SH-SY5Y (cell line): ENCODE data around the gene RGS3.

Experiments used
- GATA2 ChIP-seq: IDR thresholded peaks from 2 replicates; pipeline ENCODE4 v1.6.1; 2011; ENCODE audit warnings: mild to moderate bottlenecking, low read depth, low read length
- GATA3 ChIP-seq: IDR thresholded peaks from 2 replicates; pipeline ENCODE4 v1.6.1; 2011; ENCODE audit warnings: low read depth, mild to moderate bottlenecking, low read length, moderate library complexity

The RGS3 gene

DNA sequence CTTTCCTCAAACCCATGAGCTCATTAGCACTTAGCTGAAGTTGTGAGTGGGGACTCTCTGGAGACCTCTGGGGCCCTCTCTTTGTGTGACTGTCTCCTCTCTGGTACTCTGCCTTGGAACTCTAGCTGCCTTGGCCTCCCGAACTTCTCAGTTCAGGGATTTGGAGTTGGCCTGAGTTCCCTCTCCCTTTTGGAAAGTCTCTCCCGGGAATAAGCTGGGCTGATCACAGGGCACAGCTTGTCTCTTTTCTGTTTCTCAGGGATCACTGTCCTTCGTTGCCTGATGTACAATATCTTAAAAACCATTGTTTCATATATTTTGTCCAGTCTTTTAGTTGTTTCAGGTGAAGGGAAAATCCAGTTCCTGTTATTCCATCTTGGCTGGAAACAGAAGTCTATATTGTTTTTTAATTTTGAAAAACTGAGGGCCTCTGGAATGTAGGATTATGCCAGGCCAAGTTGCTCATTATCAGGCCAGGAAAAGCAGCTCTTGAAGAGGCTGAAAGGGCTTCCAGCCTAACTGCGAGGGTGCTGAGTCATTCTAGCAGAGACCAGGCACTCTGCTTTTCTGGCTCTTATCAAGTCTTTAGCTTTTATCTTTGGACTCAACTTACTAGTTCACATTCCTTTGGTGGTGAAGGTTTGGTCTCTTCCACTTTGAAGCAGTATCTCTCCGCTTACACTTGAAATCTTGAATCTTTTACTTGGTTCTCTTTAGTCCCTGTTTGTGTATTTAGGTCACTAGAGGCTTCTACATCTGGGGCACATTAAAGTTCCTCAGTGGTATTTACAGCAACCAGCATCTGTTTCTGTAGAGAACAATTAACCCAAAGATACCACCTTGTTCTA lies 8.4 kb upstream of the RGS3 start:
- TF ChIP-seq GATA2 (no peak), GATA3 (no peak)

DNA sequence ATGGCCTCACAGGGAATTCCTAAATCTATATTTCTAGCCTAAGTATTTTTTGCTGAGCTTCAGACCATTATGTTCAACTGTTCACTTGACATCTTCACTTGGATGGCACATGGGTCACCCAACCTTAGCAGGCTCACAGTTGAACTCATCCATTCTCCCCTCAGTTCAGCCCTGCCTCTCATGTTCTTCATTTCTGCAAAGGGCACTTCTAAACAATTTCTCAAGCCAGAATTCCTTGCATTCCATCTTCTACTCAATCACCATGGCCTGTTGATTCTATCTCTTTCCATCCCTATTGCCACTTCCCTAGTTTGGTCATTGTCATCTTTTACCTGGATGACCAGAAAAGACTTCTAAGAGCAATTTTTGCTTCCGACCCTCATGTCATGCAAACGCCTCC lies 7.3 kb upstream of the RGS3 start:
- TF ChIP-seq GATA2: no peak
- no peak for TF ChIP-seq GATA3

DNA sequence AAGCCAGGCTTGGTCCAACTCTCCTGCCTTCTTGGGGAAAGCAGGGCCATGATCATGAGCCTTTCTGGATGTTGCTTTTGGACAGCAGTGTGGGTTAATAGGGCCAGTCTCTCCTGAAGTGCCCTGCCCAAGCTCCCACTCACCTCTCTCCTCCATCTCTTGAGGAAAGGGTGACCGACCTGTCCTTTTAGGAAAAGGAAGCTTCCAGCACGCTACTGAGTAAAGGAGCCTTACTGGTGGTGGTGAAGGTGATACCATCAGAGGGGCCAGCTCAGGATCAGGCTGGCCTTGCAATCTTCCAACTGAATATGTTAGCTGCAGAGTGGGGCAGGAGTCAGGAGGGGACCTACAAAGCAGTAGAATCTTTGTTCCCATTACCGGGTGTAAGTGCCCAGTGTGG lies 2.2 kb upstream of the RGS3 start:
- TF ChIP-seq GATA3 (no peak), GATA2 (no peak)

GRCh38 chr9:113461943-113462342 lies 1.6 kb upstream of the RGS3 start:
- TF ChIP-seq GATA2 (no peak), GATA3 (no peak)

DNA sequence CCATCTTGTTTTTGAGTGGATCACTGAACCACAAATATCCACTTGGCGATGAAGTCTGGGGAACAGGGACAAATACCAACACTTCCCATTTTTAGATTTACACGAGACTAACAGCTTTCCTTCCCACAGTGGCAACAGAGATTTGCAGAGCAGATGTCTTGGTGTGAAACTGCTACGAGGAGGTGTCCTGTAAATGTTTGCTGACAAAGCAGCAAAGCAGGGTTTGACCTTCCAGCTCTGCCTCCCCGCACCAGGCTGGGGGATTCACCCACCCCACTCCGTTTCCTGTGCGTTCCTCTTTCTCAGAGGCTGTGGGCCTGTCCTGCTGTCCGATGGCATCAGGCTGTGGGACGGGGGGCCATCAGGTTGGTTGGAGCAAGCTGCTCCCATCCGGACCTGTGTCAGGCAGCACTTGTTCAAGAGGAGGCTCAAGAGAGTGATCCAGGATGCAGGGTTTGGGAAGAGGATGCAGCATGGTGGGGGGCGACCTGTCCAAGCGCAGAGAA lies 693 bp upstream of the RGS3 start:
- TF ChIP-seq GATA2 (no peak), GATA3 (no peak)

GRCh38 chr9:113464286-113464660 lies 746 bp downstream of the RGS3 start:
- TF ChIP-seq GATA3: no peak
- TF ChIP-seq GATA2: no peak

GRCh38 chr9:113465599-113466140 lies 2.1 kb downstream of the RGS3 start:
- TF ChIP-seq GATA2: peak; percentile 89
- TF ChIP-seq GATA3: peak; percentile 91

GRCh38 chr9:113467183-113467582 lies 3.7 kb downstream of the RGS3 start:
- TF ChIP-seq GATA3: no peak
- no peak for TF ChIP-seq GATA2

DNA sequence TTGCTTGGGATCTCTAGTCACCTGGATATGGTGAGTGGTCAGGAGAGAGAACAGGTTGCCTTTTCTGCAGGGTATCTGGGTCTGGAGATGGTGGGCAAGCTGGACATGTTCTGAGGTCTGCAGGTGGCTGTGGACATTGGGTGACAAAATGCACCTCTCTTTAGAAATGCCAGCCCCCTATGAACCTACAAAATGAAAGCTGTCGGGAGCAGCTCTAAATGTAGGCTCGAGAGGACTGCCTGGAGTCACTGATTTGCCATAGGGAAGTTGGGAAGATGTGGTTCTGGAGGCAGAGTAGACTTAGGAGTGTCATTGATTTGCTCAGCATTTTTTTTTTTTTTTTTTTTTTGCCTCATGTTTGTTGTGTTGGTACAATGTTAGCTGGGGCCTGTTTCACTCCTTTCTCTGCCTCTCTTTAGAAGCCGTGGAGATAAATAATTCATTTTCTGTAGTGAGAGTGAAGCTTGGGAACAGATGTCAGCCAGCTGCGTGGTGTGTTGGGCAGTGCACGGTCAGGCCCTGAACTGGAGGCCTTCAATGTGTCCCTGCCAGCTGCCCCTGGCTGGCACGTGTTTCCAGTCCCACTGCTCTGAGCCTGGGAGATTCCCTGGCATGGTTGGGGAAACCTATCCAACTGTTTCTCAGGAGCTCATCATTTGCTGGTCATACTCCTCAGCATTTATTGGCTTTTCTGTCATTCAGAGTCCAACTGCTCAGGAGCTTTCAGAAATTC lies 5.4 kb downstream of the RGS3 start:
- TF ChIP-seq GATA2: no peak
- TF ChIP-seq GATA3: no peak

GRCh38 chr9:113471143-113471542 lies 7.6 kb downstream of the RGS3 start:
- no peak for TF ChIP-seq GATA3
- TF ChIP-seq GATA2: no peak

GRCh38 chr9:113471566-113471965 lies 8.0 kb downstream of the RGS3 start:
- TF ChIP-seq GATA2 (no peak), GATA3 (no peak)

DNA sequence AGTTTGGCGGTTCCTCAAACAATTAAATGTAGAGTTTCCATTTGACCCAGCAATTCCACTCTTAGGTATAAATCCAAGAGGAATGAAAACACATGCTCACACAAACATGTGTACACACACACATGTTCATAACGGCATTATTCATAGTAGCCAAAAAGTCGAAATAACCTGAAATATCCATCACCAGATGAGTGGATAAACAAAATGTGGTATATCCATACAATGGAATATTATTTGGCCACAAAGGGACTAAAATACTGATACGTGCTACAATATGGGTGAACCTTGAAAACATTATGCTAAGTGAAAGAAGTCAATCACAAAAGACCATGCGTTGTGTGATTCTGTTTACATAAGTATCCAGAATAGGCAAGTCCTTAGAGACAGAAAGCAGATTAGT lies 8.7 kb downstream of the RGS3 start:
- TF ChIP-seq GATA2 (no peak), GATA3 (no peak)

DNA sequence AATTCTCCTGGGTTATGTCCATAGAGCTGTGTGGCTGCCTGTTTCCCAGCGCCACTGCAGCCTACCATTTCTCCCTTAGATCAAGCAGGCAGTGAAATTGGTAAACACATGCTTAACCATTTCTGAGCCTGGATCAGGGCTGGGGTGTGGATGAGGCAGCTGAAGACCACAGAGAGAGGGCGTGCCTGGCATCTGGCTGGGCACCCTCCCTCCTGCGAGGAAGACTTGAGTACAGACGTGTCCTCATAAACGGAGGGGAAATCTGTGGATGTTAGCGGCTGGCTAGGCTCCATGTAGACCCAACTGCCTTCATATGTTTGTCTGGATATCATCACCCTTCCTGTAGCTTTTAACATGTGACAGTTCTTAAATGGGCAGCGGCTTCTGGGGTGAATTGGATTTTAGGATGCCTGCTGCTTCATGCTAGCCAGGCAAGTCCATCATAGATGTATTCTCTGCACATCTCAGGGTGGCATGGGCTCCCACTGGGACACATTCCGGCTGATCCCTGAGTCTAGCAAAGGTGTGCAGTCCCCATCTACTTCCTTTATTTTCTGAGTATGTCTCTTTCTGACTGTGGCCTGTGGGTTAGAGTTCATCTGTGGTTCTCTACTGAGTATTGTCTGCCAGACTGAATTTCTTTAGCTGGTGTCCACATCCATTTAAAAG lies 11.0 kb downstream of the RGS3 start:
- no peak for TF ChIP-seq GATA2
- TF ChIP-seq GATA3: no peak

DNA sequence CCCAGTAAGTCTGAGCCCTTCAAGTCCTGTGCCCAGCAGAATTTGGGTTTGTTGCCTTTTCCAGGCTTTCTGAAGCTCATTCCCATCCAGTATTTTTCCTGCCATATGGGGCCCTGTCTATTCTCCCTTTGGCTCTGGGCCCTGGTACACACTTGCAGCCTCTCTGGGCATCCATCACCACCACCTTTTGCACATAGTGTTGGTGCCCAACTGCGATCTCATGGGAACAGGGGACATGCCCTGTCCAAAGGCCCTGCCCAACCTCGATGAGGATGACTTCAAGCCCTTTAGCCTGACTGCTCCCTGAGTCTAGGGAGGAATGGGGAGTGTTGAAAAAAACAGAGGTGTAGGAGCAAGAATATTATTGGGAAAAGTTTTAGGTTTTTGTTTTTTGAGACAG lies 11.5 kb downstream of the RGS3 start:
- TF ChIP-seq GATA3: no peak
- TF ChIP-seq GATA2: no peak
